Measurements from ENCODE around the gene GRHL1.
A peak's percentile ranks its signal among the peaks of the same experiment; 100 is the strongest.
"Not testable (repeated sequence)": the region's sequence is repeated elsewhere in the genome, so short reads cannot be mapped to it uniquely, and the experiment has no call there.

GRHL1 gene

DNA sequence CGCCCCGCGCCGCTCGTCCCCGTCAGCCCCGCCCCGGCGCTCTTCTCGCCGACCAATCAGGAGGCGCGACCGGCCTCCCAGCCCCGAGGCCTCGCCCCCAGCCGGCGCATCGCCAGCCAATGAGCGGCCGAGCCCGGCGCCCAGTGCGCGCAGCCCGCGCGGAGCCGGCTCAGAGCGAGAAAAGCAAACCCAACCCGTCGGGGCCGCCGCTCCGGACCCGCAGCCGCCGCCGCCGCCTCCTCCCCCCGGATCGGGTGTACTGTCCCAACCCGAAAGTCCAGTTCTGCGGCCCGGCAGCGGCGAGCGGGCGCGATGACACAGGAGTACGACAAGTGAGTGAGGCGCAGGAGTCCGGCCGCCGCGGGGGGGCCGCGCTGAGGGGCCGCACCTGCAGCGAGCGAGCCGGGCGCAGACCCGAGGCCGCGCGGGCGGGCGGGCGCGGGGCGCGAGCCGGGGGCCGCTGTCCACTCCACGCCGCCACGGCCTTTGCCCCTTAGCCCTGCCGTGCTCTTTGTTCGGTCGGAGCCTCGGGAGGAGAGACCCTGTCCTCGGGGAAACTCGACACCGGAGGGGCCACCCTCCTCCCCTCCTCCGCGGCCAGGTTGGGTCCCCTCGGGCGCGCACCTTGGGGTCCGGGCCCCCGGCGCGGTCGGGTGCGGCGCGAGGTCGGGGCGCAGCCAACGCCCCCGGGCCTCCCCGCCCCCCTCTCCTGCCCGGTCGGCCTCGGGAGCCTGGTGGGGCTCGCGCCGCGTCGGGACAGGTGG, at the start of gene GRHL1:
Gene GRHL1 (plus strand): TSS at position 172 of the 764 bp plus-strand sequence. CDS start 141 bp downstream, at position 313.
- peak; percentile 93 for DNase-seq

GRCh38 chr2:9905413-9905812, 46.1 kb upstream of the GRHL1 start:
- DNase-seq: no peak

GRCh38 chr2:9907402-9907801, 44.1 kb upstream of the GRHL1 start:
- DNase-seq: no peak

DNA sequence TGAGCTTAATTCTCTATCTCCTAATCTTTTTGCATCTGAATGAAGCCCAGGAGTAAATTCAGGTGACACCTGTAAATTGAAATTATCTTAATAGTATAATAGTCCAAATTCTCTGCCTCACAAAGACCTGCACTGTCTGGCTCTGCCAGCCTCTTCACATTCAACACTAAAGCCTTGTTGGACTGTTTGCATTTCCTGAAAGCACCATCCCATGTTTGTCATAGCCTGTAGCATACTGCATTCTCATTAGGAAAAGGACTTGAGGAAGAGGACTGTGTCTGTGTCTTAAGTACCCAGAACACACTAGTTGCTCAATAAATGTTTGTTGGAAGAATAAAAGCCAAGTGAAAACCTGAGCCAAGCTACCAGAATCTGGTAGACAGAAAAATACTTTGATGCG, 42.9 kb upstream of the GRHL1 start:
- DNase-seq: no peak

GRCh38 chr2:9909106-9909505, 42.4 kb upstream of the GRHL1 start:
- DNase-seq: no peak

DNA sequence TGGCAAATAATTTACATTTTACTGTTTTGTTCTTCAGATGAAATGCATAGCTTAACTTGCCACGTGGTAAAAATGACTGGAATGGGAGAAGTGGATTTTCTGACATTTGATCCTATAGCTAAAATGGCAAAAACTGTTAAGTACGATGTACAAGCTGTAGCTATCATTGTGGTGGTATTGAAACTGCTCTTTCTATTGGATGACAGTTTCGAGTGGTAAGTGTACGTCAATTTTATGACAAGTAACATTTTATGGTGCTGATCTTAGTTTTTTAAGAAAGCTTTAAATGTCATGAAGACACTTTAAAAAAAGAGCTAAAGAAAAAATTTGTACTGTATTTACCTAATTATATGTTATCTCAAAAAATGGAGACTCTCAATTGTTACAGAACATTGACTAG, 40.8 kb upstream of the GRHL1 start:
- no peak for DNase-seq

DNA sequence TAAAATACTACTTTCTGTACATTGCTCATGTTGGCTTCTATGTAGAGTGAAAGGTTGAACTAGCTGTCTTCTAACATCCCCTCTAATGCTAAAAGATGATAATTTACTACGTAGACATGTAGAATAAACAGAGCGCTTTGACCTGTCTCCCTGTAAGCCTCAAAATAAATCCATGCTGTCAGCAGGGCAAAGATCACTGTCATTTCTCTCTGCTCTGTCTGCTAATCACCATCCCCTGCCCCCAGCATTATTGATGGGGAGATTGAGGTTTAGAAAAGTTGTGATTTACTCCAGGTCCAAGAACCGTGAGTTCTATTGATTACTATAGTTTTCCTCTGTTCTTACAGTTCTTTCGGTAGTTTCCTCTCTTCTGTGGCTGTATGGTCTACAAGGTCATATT, 39.0 kb upstream of the GRHL1 start:
- DNase-seq: no peak

DNA sequence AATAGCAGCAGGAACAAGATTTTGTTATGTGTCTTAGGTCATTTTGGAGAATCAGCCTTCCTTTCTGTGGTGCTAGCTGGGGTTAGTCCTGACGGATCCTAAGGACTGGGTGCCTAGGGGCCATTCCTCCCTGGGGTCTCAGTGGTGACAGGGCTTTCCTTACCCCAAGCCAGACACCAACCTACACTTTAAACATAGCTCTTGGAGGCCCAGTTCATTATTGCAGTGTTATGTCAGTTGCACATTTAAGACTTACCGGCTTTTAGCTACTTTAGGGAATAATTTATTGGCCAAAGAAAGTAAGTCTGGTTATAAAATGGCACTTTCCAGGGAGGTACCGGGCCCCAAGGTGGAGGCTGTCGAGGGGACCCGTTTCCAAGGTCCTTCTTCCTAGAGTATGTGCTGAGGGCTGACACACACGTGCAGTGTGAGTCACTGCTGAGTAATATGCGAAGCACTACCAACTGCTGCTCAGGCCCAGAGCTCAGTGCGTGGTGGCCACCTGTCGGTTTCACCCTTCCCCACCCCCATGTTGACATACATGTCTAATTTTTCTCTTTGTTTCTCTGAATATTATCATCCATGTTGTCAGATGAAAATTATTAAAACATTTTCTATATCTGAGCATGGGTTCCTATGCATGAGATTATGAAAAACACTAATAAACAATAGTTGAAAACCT, 37.0 kb upstream of the GRHL1 start:
- DNase-seq: no peak

- DNase-seq: no peak
Measured at GRCh38 chr2:9918275-9918674, 33.2 kb upstream of the GRHL1 start.

DNA sequence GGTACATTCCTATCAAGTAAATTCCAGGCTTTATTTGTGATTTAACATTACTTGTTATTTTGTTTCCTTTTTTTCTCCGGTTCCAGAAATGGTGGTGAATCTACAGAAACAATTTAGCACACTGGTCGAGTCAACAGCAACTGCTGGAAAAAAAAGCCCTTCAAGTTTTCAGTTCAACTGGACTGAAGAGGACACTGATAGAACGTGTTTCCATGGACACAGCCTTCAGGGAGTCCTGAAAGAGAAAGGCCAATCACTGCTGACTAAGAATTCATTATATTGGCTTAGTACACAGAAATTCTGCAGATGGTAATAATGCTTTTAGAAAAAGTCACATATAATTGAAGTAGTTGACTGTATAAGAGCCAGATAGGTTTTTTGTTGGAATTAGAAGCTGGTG, 32.0 kb upstream of the GRHL1 start:
- no peak for DNase-seq

- DNase-seq: not testable (repeated sequence)
Measured at GRCh38 chr2:9927020-9927419, 24.5 kb upstream of the GRHL1 start.

- no peak for DNase-seq
Measured at GRCh38 chr2:9937258-9937657, 14.2 kb upstream of the GRHL1 start.

- no peak for DNase-seq
Measured at GRCh38 chr2:9937968-9938367, 13.5 kb upstream of the GRHL1 start.

DNA sequence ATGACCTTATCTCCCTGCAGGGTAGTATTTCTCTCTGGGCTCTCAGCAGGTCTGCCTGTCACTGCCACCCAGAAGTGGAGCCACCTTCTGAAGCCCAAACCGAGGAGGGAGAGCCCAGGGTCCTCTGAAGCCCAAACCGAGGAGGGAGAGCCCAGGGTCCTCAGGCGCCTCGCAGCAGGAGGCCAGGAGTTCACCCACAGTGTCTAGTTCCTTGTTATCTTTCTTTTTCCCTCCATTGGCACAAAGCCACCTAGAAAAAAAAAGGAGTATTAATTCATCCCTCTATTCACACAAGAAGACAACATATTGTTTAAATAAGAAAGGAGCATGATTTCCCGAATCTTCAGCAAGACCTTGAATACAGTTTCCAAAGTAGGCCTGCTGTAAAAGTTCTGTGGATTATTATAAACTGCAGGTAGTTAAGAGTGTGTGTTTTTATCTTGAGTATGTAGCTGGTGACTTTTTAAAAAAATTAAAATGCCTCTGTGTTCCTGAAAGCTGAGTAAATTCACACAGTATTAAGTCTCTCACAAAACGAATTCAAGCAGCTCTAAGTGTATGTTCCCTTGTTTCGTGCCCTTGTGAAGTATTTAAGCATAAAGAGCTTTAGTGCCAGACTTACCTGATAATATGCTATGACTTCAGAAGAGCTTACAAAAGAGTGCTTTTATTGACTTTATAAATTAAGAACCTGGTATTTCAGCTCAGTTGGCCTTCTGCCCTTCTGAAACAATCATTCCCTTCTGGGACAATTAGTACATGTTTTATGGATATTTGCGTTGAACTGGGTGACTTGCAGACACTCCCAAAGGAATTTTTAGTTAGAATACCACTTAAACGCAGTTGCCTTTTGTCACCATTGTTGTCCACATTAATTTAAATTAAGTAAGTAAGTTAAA, 11.7 kb upstream of the GRHL1 start:
- no peak for DNase-seq

DNA sequence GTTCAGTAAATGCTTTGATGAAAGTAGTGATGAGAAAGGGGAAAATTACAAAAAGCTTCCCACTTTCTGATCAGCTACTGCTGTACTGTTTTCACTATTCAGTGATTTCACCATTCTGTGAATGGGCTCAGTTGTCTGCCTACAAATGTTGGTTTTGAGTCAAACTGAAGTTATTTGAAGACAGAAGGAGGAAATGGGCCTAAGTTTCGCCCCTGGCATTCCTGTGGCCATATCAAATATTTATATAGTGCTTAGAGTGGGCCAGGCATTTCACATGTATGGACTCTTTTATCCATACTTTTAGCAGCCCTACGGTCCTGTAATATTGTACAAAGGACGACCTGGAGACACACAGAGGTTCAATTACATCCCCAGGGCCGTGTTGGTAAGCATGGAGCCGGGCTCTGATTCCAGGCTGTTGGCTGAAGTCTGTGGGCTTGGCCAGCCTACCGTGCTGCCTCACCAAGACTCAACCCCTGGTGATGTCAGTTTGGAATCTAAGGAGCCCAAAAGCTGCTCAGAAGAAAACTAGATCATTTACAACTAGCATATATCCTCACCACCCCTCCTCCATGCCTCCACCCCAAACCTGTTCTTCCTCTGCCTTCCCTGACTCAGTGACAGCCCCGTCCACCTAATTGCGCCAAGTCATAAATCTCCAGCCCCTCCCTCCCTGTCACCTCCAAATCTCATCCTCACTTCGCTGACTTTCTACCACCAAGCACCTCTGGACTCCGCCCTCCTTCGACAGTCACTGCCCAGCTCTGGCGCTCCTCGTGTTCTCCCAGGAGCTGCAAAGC, 10.1 kb upstream of the GRHL1 start:
- DNase-seq: no peak

DNA sequence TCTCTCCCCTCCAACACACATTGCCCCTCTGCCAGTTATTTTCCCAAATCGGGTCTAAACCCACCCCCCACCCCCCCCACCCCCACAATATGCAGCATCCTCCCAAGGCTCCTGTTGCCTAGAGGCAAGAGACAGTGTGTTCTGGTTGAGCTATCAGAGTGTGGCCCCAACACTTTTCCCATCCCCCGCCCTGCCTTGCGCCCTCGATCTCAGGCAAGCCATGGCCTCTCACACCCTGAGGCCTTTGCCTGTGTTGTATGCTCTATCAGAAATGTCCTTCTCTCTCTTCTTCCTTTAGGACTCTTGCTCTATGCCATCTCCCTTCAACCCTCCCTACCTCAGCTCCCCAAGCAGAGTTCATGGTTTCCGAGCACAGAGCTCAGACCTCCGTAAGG, 9.5 kb upstream of the GRHL1 start:
- no peak for DNase-seq

DNA sequence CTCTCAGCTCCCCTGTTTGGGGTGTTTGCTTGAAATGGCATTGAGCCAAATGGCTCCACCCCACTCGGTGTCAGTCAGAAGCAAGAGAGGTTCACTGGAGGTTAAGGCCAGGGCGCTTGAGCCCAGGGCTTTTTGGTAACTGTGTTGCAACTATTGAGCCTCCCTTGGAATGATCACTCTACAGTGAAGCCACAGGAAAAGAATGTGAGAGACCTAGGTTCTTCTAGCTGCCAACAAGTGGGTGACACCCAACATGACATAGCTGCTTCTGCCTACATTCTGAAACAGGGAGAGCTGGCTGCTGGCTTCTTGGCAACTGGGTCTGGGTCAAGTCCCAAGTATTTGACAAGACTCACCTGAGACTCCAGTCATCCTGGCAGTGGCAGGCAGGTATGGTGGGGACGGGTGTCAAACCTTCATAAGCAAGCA, 7.1 kb upstream of the GRHL1 start:
- DNase-seq: no peak

GRCh38 chr2:9945596-9945995, 5.9 kb upstream of the GRHL1 start:
- no peak for DNase-seq

DNA sequence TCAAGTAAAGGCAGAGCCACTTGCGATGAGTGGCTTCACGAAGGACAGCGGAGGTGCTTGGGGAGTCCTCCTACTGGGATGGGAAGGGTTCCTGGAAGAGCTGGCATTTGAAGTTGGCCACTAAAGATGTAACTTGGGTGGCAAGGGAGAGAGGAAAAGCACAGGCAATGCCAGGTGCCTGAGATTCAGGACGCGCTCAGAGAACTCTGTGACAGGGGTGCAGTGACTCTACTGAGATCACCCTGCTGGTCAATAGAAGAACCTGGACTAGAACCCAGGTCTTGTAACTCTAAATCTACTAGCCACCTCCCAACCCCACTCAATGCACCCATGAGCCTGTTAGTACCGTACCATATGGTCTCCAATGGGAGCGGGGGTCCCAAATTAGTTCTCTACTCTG, 5.4 kb upstream of the GRHL1 start:
- no peak for DNase-seq

GRCh38 chr2:9946818-9947217, 4.7 kb upstream of the GRHL1 start:
- no peak for DNase-seq

DNA sequence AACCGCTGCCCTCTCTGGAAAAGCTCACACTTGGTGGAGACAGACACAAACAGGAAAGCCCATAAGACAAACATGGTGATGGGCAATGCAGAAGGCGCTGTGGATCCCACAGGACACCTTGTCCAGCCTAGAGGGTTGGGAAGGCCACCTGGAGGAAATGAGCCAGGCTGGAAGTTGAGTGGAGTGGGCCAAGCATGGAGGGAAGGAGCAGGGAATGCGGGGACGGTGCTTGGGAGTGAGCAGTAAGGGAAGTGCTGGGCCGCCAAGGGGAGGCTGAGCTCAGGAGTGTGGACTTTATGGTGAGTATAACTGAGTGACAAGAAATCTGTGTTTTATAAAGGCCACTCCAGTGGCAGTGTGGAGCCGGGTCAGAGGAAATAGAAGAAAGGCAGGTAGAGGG, 2.8 kb upstream of the GRHL1 start:
- DNase-seq: no peak

DNA sequence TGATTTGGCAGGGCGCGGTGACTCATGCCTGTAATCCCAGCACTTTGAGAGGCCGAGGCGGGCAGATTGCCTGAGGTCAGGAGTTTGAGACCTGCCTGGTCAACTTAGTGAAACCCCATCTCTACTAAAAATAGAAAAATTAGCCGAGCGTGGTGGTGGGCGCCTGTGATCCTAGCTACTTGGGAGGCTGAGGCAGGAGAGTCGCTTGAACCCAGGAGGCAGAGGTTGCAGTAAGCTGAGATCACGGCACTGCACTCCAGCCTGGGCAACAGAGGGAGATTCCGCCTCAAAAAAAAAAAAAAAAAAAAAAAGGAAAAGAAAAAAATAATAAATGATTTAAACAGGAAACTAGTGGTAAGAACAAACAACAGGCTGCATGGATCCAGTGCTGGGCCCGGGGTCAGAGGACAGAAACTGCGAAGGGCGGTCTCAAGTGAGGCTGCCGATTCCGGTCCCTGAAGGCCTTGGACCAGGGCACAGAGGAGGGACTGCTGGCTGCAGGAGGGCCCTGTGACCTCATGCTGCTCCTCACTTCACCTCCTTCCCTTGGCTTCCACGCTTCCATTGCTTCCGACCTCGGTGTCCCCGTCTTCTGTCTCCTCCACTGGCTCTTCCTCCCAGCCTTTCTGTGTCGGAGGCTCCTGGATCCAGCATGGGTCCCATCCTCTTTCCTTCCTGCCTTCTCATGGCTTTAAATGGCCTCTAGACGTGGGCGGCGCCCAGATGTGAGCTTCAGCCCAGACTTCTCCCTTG, 2.1 kb upstream of the GRHL1 start:
- DNase-seq: no peak
